Measurements from ENCODE around the gene NFIB.

NFIB gene

DNA sequence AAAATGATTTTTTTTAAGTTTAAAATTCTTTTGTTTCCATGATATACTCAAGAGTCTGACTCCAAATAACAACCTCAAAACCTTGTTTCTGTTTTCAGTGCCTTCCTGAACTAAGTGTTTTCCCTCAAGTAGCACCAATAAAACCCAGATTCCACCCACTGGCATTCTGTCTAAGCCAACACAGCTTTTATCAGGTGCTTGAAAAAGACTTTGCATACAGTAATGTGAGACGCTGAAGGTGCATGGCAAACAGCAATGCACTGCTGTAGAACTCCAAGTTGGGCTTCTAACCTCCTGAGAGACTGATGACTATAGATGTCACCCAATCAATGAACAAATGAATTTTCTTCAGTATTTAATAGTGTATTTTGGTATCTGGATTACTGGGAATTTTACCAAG, 95.7 kb downstream of the NFIB start:
- no peak for DNase-seq (ENCODE audit: low read depth in 4 of 4, low spot score in 1 of 4)

- DNase-seq (ENCODE audit: low read depth in 4 of 4, low spot score in 1 of 4): no peak
Measured at GRCh38 chr9:14216612-14217194, 97.2 kb downstream of the NFIB start.

- no peak for DNase-seq (ENCODE audit: low read depth in 4 of 4, low spot score in 1 of 4)
Measured at GRCh38 chr9:14215614-14216013, 98.3 kb downstream of the NFIB start.

- DNase-seq (ENCODE audit: low read depth in 4 of 4, low spot score in 1 of 4): no peak
Measured at GRCh38 chr9:14214693-14215092, 99.2 kb downstream of the NFIB start.

DNA sequence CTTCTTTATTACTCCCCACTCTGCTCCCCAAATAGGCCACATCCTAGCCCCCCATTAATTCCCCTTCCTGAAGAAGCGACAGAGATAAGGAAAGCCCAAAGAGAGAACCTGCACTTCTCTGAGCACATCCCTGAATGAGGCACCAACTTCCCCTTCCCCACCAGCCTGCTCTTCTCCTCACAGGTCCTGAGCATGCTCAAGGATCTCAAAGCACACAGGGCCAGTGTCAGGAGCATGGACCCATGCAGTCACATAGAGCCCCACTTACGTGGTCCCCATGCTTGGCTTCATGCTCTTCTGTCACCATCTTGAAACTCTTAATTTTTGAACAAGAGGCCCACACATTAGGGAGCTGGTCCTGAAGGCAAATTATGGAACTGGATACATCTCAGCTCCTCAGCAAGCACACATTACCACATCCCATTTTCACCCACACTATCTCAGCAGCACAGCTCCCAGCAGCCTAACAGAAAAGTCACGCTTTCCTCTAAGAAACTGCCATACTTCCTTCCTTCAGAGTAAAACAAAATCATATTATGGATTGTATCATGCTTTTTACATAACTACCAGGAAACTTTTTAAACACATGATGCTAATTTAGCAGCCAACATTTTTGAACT, 99.8 kb downstream of the NFIB start:
- DNase-seq (ENCODE audit: low read depth in 4 of 4, low spot score in 1 of 4): no peak

GRCh38 chr9:14213504-14213903, 100.4 kb downstream of the NFIB start:
- no peak for DNase-seq (ENCODE audit: low read depth in 4 of 4, low spot score in 1 of 4)

DNA sequence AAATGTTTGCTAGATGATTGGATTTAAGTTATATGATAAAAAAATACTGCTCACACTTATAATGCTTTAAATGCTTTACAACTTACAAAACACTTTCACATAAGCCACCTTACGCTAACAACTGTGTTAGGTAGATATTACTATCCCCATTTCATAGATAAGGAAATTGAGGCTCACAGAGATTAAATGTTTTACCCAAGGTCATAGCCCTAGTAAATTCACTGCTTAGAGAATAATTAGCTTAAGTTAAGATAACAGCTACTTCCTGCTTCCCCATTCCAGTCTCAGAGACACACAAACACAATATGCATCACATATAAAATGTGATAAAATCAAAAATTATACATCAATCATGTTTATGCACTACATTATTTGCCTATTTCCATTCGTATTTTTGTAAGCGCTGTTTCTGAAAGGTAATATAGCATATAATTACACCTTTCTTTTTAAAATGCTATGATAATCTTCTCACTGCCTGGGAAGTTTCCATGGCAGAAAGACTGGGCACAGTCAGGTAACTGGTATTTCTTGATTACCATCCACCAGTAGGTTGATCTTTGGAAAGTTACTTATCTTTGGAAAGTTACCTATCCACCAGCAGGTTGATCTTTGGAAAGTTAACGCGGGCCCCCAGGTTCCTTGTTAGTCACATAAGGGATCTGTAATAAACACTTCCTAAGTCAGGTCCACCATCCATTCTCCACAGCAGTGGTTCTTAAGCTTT, 101.1 kb downstream of the NFIB start:
- no peak for DNase-seq (ENCODE audit: low read depth in 4 of 4, low spot score in 1 of 4)

- DNase-seq (ENCODE audit: low read depth in 4 of 4, low spot score in 1 of 4): no peak
Measured at GRCh38 chr9:14212077-14212476, 101.9 kb downstream of the NFIB start.

GRCh38 chr9:14211564-14211963, 102.4 kb downstream of the NFIB start:
- DNase-seq (ENCODE audit: low read depth in 4 of 4, low spot score in 1 of 4): no peak

- no peak for DNase-seq (ENCODE audit: low read depth in 4 of 4, low spot score in 1 of 4)
Measured at GRCh38 chr9:14210428-14210827, 103.5 kb downstream of the NFIB start.

DNA sequence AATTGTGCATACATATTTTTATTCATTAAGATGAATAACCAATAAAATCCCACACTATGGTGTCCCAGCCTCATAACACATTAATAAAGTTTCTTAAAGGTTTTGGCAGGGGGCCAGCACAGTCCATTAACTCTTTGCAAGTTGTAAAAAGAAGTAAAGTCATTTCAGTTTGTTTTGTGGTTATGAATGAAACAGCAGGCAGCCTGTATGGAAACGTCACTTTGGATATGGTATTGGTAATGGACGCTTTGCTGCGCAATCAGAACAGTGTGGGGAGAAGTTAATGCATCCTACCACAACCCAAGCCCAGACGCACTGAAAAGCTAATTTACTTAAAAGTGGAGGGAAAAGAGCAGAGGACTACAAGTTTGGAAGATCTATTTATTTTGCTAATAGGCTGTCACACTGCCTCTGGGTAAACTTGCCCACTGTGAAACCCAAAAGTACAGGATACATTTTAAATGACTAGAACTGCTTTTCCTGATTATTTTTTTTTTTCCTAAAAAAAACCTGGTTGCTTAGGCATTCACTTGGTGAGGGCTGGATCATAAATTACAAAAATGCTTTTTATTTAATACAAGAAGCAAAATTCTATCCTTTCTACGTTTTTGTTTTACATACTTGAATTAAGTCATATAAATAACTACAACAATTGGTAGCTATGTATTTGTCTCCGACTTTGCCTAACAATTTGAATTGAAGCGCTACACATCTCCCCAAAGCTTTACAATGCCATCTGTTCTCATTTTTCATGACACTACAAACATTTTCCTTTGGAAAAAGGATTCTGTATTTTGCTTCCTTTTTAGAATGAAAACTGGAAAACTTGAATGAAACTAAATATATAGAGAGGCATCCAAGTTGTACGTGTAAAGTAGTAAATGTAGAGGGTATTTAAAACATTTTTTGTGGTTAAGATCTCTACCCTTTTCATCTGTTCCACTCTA, 104.3 kb downstream of the NFIB start:
- DNase-seq (ENCODE audit: low read depth in 4 of 4, low spot score in 1 of 4): no peak

- DNase-seq (ENCODE audit: low read depth in 4 of 4, low spot score in 1 of 4): no peak
Measured at GRCh38 chr9:14207352-14207995, 106.5 kb downstream of the NFIB start.

- DNase-seq (ENCODE audit: low read depth in 4 of 4, low spot score in 1 of 4): no peak
Measured at GRCh38 chr9:14205463-14205862, 108.5 kb downstream of the NFIB start.

GRCh38 chr9:14203356-14204056, 110.4 kb downstream of the NFIB start:
- no peak for DNase-seq (ENCODE audit: low read depth in 4 of 4, low spot score in 1 of 4)

GRCh38 chr9:14198841-14199455, 115.0 kb downstream of the NFIB start:
- no peak for DNase-seq (ENCODE audit: low read depth in 4 of 4, low spot score in 1 of 4)

DNA sequence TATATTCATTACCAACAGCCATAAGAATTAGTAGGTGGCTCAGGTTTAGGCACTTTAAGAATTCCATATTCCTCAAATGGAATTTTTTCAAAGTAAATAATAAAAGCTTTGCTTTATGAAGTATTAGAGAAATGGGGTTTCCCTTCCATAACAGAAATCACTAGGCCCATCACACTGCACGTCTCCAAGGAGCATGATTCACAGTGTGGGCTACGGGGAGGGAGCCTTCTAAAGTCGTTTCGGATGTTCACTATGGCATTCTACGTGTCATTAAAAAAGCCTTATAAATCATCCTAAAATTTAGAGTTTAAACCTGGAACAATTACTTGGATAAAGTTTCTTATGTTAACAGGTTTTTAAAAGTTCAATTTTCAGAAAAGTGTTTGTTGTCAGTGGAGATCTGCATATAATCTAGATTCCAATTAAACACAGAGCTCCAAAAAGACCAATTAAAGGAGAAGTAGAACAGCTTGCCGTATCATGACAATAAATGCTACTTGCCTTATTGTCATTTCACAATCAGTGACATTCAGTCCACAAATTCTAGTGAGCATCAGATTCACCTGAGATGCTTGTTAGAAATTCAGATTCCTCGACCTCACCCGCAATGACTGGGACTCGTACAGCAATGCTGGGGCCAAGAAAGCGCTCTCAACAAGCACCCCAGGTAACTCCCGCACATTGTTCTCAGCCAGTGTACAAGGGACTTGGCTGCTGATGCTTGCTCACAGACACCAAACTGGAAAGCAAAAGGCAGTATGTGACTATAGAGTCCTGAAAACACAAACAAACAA, 115.7 kb downstream of the NFIB start:
- no peak for DNase-seq (ENCODE audit: low read depth in 4 of 4, low spot score in 1 of 4)

GRCh38 chr9:14197325-14197858, 116.5 kb downstream of the NFIB start:
- no peak for DNase-seq (ENCODE audit: low read depth in 4 of 4, low spot score in 1 of 4)

- DNase-seq (ENCODE audit: low read depth in 4 of 4, low spot score in 1 of 4): no peak
Measured at GRCh38 chr9:14193328-14193990, 120.5 kb downstream of the NFIB start.
